GM21526 (cell line): ENCODE data around the gene WASHC2C.
"Not testable (repeated sequence)": the region's sequence is repeated elsewhere in the genome, so short reads cannot be mapped to it uniquely, and the experiment has no call there.

Source experiments
- ATAC-seq: cut with Tn5 transposase; IDR thresholded peaks from one replicate; pipeline ENCODE4 v1.9.1; 2021; ENCODE audit warnings: moderate library complexity; ENCODE audit not compliant: unreplicated experiment, low FRiP score

The WASHC2C gene, protein sequence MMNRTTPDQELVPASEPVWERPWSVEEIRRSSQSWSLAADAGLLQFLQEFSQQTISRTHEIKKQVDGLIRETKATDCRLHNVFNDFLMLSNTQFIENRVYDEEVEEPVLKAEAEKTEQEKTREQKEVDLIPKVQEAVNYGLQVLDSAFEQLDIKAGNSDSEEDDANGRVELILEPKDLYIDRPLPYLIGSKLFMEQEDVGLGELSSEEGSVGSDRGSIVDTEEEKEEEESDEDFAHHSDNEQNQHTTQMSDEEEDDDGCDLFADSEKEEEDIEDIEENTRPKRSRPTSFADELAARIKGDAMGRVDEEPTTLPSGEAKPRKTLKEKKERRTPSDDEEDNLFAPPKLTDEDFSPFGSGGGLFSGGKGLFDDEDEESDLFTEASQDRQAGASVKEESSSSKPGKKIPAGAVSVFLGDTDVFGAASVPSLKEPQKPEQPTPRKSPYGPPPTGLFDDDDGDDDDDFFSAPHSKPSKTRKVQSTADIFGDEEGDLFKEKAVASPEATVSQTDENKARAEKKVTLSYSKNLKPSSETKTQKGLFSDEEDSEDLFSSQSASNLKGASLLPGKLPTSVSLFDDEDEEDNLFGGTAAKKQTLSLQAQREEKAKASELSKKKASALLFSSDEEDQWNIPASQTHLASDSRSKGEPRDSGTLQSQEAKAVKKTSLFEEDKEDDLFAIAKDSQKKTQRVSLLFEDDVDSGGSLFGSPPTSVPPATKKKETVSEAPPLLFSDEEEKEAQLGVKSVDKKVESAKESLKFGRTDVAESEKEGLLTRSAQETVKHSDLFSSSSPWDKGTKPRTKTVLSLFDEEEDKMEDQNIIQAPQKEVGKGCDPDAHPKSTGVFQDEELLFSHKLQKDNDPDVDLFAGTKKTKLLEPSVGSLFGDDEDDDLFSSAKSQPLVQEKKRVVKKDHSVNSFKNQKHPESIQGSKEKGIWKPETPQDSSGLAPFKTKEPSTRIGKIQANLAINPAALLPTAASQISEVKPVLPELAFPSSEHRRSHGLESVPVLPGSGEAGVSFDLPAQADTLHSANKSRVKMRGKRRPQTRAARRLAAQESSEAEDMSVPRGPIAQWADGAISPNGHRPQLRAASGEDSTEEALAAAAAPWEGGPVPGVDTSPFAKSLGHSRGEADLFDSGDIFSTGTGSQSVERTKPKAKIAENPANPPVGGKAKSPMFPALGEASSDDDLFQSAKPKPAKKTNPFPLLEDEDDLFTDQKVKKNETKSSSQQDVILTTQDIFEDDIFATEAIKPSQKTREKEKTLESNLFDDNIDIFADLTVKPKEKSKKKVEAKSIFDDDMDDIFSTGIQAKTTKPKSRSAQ (N-terminal part only)

DNA sequence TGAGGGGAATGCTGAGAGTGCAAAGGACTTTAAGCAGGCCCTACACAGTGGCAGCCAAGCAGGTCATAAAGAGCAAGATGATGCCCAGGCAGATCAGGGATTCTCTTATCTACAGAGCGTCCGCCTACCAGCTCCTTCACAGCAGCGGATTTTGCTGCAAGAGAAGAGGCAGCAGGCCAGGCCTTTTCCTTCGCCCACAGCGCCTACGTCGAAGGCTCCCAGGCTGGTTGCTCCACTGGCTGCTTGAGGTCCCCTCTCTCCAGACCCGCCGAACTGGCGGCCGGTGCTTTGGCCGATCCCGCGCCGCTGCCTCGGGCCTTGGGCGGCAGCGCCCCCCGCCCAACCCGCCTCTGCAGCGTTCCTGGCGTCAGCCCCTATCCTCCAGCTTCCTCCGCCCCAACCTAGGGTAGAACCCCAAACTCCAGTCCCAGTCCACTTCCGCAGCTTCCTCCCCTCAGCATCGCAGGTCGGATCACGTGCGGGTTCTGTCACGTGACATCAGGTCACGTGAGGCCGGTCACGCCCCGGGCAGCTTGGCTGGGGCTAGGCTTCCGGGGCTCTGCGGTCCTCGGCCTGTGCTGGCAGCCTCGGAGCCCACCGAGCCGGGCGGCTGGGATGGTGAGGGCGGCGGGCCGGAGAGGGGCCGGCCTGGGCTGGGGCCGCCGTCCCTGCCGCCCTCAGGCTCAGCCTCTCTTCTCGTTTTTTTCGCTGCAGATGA lies at the start of gene WASHC2C:
TSS of gene WASHC2C (plus strand) at position 564 of the 718 bp plus-strand sequence. CDS start at position 616, 52 bp downstream.
- peak; percentile 90 for ATAC-seq

GRCh38 chr10:45678467-45678866 lies 48.6 kb upstream of the WASHC2C start:
- not testable (repeated sequence) for ATAC-seq

GRCh38 chr10:45710200-45710796 lies 16.8 kb upstream of the WASHC2C start:
- not testable (repeated sequence) for ATAC-seq

DNA sequence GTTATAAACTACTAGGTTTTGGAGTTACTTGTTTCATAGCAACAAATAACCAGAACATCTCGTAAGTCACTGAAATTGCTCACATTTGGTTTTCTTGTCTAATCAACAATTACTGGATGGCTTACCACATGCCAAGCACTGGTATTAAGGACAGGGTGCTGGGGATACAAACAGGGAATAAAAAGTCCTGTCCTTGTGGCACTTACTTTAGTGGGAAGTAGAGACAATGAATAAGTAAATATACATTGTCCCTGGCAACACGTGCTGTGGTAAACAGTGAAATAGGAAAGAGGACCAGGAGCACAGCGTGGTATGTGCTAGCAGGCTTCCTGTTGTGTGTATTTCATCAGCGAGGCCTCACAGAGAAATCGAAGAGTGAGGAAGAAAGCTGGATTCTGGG lies 15.8 kb upstream of the WASHC2C start:
- not testable (repeated sequence) for ATAC-seq

DNA sequence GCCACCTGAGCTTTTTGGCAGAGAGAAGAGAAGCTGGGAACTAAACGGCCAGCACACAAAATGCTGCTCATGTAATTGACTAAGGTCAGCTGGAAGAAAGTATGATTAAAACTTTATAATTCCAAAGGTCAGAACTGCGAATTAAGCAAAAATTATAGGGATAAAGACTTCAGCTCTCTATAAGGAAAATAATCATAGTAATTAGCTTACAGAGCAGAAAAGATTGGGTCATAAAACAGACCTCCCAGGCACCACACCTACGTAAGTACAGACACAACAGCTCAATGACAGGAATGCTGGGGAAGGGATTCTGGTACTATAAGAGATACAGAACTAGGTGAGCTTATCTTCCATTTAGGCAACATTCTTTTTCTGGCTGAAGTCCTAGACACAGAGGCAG lies 10.0 kb upstream of the WASHC2C start:
- not testable (repeated sequence) for ATAC-seq

- not testable (repeated sequence) for ATAC-seq
Observed at GRCh38 chr10:45717642-45718041, 9.4 kb upstream of the WASHC2C start.

GRCh38 chr10:45721503-45721902 lies 5.6 kb upstream of the WASHC2C start:
- not testable (repeated sequence) for ATAC-seq

- not testable (repeated sequence) for ATAC-seq
Observed at GRCh38 chr10:45723851-45724250, 3.2 kb upstream of the WASHC2C start.

DNA sequence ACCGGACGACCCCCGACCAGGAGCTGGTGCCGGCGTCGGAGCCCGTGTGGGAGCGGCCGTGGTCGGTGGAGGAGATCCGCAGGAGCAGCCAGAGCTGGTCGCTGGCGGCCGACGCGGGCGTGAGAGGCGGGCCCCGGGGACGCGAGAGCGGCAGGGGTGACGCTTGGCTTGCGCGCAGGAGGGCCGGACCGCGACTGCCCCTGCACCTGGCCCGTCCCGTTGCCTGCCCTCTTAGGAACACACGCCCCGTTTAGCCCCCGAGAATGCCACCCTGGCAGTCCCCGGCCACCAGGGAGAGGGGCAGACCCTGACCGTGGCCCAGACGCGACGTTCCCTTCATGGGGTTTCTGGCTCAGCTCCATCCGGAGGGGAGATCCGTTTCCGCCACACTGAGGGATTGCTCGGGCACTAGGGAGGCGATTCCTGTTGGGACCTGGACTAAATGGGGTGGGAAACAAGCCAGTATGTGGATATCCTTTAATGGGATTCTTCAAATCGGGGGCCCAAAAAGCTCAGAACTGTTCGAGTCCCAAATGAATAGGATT lies 427 bp downstream of the WASHC2C start:
- ATAC-seq = peak; percentile 48

GRCh38 chr10:45734449-45734848 lies 7.4 kb downstream of the WASHC2C start:
- ATAC-seq = not testable (repeated sequence)

- not testable (repeated sequence) for ATAC-seq
Observed at GRCh38 chr10:45734867-45735266, 7.8 kb downstream of the WASHC2C start.

DNA sequence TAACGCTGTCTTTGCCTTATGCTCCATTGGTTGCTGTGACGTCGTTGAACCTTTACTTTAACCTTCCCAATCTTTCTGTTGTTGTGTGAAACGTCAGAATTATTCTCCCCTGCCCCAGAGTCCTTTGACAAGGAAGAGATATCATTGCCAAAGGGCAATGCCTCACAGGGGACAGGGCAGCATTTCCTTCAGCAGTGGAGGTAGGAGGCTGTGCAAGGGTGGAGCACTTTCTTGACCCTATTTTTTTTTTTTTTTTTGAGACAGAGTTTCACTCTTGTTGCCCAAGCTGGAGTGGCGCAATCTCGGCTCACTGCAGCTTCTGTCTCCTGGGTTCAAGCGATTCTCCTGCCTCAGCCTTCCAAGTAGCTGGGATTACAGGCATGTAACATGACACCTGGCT lies 14.5 kb downstream of the WASHC2C start:
- not testable (repeated sequence) for ATAC-seq

GRCh38 chr10:45742014-45742413 lies 14.9 kb downstream of the WASHC2C start:
- not testable (repeated sequence) for ATAC-seq

DNA sequence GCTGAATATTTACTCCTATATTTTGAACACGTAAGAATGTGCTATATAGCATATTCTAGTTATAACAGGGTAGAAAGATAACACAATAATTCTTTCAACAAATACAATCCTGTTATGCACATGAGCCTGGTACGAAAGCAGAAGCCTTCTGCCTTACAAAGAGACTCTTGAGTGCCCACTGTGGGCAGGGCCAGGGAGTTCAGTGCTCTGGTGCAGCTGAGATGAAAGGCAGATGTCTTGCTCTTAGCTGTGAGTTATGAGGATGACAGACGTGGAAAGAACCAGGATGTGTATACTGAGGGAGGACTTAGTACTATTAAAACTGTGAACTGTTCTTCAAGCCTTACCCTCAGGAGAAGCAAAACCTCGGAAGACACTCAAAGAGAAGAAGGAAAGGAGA lies 24.1 kb downstream of the WASHC2C start:
- not testable (repeated sequence) for ATAC-seq

- ATAC-seq = not testable (repeated sequence)
Observed at GRCh38 chr10:45752210-45752609, 25.1 kb downstream of the WASHC2C start.

- ATAC-seq = not testable (repeated sequence)
Observed at GRCh38 chr10:45753979-45754495, 27.0 kb downstream of the WASHC2C start.

- ATAC-seq = not testable (repeated sequence)
Observed at GRCh38 chr10:45755083-45755482, 28.0 kb downstream of the WASHC2C start.

GRCh38 chr10:45756065-45756464 lies 29.0 kb downstream of the WASHC2C start:
- not testable (repeated sequence) for ATAC-seq
